NCI-H2227 treated with DMSO at 0.1 percent for 48 hours (cell line): ENCODE data around the gene SST.
A peak's percentile ranks its signal among the peaks of the same experiment; 100 is the strongest.
"Not testable (repeated sequence)": the region's sequence is repeated elsewhere in the genome, so short reads cannot be mapped to it uniquely, and the experiment has no call there.

ENCODE experiments used
- DNase-seq: peaks from one replicate; lab custom pipeline; 2025; lab: John Stamatoyannopoulos, UW

The SST gene

DNA sequence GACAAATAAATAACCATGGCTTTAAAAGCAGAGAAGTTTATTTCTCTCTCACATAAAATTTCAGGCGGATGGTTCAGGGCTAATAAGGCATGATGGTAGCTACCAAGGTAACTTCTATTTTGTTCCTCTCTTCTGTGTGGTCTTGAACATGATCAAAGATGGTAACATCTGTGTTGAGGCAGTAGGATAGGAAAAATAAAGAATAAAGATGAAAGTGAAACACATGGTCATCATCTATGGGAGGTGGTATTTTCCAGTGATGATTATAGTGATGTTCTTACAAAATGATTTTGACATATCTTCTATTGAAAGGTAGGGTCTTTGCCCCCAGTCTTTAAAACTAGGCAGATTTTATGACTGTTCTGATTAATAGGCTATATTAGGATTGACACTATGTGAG is 14.2 kb upstream of the SST start:
- no peak for DNase-seq

DNA sequence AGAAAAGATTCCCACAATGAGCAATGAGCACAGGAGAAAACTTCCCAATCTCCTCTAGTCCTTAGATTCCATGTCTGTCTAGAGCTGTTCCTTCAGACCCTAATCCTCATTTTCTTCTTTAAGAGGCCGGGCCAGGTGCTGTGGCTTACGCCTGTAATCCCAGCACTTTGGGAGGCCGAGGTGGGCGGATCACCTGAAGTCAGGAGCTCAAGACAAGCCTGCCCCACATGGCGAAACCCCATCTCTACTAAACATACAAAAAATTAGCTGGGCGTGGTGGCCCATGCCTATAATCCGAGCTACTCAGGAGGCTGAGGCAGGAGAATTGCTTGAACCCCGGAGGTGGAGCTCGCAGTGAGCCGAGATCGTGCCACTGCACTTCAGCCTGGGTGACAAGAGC is 11.6 kb upstream of the SST start:
- not testable (repeated sequence) for DNase-seq

DNA sequence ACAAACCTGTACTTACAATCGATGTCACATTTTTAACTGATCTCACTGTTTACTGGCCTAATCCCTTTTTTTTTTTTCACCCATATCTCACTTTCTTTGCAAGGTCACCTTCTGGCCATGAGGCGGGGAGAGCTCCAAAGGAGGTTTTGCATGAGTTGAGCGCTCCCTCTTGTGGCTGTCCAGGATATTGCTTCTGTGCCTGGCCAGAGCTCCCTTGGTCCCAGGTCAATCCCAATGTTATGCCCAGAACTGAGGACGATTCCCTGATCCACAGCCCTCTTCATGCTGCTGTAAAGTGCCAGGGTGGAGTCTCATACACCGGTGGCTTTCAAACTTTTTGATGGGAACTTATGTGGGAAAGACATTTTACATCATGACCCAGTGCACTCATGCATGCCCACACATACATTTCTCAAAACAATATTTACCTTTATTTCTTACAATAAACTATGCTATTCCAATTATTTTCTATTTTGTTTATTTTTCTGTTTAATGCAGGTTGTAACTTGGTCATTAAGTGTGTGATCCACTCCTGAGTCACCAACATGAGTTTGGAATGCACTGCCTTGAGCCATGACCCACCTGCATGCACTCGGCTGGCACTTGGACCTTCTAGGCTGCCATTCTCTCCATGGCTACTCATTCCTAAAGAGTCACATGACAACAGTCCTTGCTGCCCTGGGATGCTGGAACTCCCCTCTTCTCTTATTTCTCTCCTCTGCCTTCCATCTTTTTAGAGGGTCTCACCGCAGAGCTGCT is 9.6 kb upstream of the SST start:
- peak; percentile 38 for DNase-seq

DNA sequence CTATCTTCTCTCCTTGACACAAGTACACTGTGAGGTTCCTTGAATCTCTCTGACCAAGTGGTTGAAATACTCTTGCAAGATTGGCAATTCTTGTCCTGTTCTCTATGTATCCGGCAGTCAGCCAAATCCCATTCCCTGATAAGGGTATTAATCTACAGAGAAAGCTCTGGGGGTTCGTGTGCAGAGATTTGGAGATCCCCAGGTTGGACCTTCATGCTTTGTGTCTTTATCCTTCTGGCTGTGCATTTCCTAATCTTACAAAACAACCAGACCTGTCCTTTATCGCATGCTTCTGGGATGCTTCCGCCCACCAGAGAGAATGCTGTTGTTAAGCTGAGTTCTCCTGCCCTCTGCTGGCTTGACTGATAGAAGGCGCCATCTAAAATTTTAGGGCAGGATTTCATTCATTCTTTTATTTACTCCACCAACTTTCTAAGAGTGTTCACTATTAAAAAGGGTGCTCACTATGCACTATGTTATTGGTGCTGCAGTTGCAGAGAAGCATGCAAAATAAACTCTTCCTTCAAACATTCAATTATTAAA is 8.6 kb upstream of the SST start:
- peak; percentile 31 for DNase-seq

DNA sequence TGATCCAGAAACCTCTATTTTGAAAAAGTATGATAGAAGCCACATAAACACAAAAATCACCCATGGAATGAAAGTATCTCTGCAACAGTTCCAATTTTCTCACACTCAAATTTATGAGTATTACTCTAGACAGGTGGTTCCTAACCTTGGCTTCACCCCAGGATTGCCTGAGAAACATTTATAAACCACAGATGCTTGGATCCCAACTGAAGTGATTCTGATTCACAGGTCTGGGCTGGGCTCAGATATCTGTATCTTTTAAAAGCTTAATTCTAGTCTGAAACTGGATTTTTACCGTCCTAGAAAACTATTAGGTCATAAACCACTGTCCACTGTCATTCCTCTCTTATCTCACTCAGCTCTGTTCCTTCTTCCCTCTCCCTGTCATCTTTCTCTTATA is 7.4 kb upstream of the SST start:
- no peak for DNase-seq

DNA sequence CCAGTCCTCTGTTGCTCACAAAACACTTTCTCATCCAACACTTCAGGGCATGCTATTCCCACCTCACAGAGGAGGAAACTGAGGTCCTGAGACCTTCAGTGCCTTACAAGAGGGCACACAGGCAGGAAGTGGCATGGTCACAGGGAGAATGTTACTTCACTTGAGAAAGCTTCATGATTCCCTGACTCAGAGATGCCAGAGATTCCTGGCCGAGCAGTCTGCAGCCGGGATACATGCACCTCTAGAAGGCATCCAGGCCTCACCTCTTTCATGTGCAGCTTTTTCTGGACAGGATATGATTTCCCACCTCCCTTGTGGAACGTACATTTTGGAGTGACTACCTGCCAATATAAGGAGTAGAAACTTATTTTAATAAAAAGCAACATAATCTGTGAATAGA is 2.8 kb upstream of the SST start:
- DNase-seq: no peak

DNA sequence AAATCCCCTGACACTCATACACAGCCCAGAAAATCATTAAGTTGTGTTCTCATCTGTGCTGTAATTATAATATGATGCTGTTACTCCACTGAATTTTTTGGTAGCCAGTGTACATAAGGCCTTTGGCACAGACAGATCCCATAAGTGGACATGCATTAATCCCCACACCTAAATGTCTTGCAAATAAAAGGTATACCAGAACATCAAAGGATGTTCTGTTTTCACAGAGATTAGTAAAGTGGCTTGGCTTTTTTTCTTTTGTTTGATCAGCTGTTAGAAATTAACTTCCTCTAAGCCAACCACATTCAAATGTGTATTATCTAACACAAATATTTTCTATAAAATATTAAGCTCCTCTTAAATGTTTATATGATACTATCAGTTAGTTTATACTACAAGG is 2.7 kb downstream of the SST start:
- DNase-seq: no peak

DNA sequence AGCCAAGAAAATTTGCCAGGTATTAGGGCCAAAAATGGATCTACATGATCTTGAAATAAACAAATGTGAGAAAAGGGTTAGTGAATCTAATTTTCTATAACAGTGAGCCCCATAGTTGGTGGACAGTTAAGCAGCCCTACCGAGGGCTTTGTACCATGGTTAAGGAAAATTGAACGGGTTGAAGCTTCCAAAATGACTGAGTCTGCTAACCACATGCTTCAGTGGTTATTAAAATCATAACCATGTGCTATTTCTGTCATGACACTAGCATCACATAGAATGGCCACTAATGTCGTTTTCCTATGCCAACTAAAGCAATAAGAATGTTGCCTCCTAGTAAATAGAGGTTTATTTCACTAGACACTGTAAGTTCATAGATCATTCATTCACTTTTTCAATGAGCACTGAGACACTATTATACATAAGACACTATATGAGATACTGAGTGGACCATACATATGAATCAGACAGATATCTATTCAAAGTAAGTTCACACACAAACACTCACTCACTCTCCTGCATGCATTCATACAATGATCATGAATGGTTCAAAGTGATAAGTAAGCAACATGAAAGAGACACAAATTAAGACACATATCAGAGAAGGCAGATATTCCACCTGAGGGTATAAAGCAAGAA is 4.3 kb downstream of the SST start:
- DNase-seq: no peak

DNA sequence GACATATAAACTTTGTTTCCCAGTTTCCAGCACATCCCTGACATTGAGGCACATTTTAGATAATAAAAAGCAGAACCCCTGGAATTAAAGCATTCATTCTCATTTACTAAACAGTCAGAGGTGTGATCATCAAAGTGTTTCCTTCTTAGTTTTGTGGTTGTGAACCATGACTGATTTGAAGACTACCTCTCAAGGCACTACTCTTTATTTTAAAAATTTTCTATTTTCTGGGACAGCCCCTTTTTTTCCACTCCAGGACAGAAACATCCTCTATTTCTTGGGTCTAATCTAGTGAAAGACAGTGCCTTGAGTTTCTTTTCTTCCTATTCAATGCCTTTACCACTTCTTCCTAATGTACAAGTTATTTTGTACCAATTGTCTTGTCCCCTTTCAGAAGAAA is 5.2 kb downstream of the SST start:
- DNase-seq: no peak

DNA sequence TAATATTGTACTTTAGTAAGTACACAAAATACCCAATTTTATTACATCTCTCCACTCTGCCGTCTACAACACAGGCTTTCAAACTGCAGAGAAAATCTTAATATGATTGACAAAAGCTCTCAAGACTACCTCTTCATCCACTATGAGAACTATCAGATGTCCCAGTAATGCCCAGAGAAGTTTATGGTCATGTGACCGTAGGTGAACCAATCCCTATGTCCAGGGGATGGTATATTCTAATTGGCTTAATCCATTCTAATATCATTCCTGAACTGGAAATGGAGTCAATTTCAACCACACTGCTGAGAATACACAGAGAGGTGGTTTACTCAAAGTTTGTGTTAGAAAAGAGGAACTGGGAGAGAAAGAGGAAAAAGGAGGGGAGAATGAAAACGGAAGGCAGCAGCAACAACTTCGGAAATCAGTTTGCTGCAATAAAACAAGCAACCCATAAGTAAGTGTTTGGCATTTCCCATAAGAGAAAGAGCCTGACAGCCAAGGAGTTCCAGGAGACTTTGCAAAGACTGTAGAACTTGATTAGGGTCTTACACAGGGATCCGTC is 7.3 kb downstream of the SST start:
- no peak for DNase-seq

DNA sequence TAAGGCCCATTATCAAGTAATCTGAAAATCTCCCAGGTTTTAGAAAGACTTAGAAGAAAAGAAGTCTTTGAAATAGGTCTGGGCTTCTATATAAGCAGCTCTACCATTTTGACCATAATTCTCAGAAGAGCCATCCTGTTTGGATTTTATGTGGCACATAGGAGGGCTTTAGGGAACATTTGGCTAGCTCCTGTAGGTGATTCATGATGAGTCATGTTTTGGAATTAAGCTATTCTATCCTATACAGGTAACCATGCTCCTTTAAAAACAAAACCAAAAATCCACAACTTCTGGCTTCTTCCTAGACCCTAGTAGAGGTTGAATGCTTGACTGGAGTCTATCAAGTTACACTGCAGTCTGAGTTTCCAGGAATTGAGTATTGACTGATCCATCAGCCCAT is 8.9 kb downstream of the SST start:
- no peak for DNase-seq

DNA sequence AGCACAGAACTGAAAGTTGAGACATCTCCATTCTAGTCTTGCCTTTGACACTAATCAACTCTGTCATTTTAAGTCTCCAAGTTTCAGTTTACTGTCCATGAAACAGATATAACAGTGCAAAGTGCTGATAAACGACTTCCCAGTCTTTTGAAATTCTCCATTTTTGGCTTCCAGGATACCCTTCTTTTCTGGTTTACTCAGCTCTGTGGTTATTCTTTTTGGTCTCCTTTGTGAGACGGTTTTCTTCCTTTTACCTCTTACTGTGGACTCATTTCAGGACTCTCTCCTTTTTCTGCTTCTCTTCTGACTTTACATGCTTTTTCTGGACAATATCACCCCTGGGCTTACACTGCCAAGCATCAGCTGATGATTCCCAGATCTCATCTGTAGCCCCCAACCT is 18.9 kb downstream of the SST start:
- DNase-seq: no peak

DNA sequence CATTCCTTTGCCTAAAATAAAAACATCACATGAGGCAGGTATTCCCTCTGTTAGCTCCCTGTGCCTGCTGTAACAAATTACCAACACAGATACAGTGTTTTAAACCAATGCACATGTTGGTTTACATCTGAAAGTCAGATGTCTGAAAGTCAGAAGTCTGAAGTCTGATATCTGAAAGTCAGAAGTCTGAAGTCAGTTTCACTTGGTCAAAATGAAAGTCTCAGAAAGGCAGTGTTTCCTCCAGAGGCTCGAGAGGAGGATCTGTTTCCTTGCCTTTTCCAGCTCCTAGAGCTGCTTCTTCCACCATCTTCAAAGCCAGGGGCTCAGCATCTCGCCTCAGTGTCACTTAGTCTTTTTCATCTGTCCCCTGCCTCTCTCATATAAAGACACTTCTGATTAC is 22.0 kb downstream of the SST start:
- no peak for DNase-seq

DNA sequence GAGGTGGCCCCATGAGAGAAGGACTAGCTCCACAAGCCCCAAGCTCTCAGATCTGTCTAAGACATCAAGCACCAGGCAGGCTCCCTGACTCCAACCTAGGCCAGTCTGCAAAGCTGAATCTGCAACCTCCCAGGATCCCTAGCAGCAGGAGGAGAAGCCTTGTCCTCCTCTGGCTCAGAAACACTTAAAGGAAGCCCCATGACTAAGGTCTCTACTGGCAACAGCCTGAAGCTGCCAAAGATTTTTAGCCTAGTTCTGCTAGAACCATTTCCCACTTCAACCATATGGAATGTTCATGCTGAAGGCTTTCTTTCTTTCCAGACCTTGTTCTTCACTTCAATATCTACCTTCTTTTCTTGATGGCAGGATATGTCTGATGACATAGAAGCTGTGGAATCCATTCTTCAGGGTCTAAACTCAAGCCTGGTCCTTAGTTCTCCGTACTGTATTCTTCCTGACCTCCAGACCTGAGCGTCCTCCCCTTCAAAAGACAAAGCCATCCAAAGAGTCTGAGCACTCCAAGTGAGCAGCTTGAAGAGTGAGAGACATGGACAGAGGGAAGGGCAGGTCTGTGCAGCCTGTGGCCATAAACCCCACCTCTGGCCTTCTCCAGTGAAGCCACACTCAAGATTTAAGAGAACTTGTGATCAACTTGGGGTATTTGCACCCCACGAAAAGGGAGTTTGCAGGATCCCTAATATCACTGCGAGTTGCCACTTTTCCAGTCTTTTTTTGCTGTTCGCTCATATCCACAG is 23.1 kb downstream of the SST start:
- DNase-seq: no peak

DNA sequence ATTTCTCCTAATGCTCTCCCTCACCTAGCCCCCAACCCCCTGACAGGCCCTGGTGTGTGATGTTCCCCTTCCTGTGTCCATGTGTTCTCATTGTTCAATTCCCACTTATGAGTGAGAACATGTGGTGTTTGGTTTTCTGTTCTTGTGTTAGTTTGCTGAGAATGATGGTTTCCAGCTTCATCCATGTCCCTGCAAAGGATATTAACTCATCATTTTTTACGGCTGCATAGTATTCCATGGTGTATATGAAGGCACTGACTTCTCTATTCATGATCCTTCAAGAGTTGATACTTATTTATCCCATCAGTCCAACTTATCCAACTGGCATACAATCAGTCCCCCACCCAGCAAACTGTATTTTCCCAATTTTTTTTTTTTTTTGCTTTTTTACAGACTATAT is 24.8 kb downstream of the SST start:
- not testable (repeated sequence) for DNase-seq

DNA sequence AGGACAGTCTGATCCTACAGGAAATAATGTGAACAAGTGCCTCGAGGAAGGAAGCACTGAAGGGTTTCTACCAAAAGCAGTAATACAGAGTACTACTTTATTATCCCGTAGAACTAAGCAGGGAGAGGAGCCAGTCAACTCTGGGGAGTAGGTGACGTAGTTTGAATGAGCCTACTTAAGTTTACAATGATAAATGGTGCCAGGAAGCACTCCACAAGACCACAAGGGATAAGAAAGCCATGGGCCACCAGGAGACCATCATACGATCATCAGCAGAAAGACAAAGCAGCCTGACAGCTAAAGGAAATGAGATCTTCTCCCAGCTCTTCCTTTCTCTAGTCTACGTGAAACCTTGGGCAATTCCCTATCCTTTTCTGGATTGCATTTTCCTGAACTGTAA is 27.3 kb downstream of the SST start:
- DNase-seq: no peak

DNA sequence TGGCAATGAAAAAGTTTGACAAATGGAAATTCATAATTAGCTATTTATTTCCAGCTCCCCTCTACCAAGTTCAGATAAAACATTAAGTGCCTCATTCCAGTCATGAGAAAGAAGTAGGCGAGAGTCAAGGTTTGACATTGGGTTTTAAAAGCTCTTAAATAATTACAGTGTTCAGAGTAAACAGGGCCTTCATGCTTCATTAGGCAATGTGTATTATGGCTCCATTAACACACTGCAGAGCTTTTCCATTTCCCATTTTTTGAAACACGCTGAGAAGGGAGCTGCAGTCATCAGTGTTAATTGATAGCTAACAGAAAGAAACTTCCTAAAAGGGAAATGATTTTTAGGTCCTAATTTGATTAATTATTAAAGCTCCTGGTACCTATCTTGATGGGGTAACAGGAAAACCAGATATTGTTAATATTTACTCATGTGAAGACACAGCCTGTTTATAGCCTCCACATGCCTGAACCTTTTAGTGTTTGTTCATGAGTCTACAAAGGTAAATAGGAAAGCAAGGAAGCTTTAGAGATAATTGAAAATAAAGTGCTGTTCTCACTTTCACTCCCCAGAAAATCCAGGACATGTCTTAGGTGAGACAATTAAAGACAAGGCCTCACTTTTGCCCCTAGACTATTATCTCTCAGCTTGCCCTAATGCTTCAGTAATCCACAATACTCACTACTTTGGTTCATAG is 28.7 kb downstream of the SST start:
- no peak for DNase-seq

DNA sequence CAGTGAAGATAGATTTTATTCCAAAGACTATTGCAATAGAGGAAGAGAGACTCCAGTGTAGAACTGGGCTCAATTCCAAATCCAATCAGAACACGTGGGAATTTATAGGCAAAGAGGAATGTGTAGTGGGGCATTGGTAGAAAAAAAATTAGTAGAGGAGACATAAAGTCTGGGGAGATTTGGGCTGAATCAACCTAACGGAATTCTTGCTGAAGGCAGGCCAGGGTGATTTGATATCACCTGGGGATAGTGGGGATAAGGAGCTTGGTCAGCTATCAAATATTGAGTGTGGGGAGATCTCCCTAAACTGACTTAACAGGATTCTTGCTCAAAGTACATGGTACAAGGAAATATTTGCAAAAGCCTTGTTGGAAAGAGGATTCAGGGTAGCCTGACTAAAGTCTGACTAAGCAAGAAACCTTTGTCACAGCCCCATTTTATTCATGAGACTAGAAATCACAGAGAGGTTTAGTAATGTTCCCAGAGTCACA is 29.6 kb downstream of the SST start:
- DNase-seq: no peak

DNA sequence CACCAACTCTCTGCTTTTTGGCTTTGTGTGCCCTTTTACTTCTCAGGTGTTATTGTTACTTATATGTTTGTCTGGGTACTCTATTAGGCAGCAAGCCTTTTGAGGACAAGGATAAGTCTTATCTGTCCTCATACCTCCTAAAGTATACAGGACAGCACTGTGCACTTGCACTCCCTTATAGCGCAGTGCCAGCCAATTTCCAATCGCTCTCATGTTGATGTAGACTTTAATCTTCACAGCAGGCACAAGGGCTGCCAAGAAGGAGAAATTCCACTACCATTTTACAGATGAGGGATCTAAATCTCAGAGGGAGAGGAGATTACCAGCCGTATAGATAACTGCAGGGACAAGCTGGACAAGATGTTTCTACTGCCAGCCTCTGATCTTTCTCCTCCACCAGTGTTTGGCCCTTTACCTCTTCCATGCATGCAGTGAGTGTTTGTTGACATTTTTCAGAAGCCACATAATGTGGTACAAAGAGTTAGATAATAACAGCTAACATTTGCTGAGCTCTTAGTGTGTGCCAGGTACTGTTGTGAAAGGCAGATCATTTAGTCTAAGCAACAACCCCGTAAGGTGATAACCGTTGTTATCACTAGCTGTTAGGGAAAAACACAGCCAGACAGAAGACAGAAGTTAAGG is 30.1 kb downstream of the SST start:
- DNase-seq: no peak

DNA sequence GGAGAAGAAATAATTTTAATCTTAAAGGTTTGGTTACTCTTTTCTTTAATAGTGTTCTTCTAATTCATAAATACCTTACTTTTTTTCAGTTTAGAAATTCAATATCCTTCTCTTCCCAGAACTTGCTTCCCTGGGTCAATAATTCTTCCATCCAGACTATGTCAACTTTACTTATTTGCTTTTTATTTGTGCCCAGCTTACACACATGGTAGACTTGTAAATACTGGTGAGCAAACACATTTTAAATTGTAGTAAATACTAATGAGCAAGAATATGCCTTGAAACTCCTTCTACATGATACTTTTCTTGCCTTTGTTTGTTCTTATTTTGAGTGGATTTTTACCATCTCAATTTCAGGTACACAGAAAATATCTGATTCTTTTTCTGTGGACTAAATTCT is 33.7 kb downstream of the SST start:
- DNase-seq: no peak

DNA sequence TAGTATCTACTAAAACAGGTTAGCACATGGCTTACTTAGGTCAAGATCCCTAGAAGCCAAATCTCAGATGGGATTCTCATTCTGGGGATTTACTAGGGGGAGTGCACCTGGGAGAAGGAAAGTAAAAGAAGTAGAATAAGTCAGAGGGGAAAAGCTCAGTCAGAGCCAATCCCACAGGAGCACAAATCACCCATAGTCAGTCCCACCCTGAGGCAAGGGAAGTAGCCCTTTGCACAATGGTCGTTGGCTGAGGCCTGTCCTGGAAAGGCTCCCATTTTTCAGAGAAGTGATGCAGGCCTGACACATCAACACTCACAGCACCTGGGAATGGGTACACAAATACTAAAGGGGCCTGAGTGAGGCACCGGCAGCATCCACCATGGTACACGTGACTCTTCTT is 39.8 kb downstream of the SST start:
- no peak for DNase-seq
